SU-DHL-6 (cell line): ENCODE data around the gene RAPGEF4.

Experiments used
- CTCF ChIP-seq: fragments of 200-600 bp; sonication (generic); IDR thresholded peaks from one replicate; pipeline ENCODE4 v1.5.1; 2017; ENCODE audit warnings: antibody characterized with exemption, mild to moderate bottlenecking, low read length, moderate library complexity; ENCODE audit not compliant: insufficient read depth, poor library complexity, severe bottlenecking
- EZH2phosphoT487 ChIP-seq: fragments of 200-600 bp; sonication (generic), shearing (Covaris generic); conservative IDR thresholded peaks from 2 replicates; pipeline ENCODE4 v1.6.1; 2018; ENCODE audit warnings: mild to moderate bottlenecking, antibody characterized with exemption, low read length, moderate library complexity, mixed read lengths

DNA sequence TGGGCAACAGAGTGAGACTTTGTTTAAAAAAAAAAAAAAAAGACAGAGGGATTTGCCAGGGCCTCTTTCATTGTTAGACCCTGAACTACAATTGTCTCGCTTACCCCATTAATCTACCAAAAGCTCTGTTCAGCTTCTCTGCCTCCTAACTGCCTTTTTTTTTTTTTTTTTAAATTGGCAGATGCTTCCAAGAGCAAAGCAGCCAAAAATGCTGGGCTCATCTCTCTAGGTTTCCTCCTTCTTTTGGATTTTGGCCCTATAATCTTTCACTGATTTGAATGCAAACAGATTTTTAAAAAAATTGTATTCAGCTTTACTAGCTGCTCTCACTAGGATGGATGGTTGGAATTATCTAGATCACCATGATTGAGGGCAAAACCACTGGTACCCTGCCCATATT, 33.2 kb upstream of the RAPGEF4 start:
- TF ChIP-seq CTCF (no peak), EZH2phosphoT487 (no peak)
